Measurements from ENCODE around the gene TNFRSF8.

TNFRSF8 gene

DNA sequence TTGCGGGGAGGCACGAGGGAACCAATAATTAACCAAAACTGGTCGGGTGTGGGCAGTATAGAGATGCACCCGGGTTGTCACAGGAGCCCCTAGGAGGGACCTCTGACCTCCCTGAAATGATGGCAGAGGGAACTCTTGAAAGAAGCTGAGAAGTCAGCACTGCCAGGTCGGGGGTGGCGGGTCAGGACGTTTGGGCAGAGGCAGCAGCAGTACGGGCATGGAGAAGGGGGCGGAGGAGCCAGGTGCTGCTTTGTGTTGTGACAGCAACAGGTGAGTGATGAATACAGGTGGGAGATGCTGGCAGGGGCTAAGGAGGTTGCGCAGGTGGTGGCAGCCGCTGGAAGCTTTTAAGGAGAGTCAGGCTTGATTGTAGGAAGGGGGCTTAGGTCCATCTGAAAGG lies 115.4 kb downstream of the TNFRSF8 start:
- TF ChIP-seq, protein P1, sequence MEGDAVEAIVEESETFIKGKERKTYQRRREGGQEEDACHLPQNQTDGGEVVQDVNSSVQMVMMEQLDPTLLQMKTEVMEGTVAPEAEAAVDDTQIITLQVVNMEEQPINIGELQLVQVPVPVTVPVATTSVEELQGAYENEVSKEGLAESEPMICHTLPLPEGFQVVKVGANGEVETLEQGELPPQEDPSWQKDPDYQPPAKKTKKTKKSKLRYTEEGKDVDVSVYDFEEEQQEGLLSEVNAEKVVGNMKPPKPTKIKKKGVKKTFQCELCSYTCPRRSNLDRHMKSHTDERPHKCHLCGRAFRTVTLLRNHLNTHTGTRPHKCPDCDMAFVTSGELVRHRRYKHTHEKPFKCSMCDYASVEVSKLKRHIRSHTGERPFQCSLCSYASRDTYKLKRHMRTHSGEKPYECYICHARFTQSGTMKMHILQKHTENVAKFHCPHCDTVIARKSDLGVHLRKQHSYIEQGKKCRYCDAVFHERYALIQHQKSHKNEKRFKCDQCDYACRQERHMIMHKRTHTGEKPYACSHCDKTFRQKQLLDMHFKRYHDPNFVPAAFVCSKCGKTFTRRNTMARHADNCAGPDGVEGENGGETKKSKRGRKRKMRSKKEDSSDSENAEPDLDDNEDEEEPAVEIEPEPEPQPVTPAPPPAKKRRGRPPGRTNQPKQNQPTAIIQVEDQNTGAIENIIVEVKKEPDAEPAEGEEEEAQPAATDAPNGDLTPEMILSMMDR (IDR thresholded peaks at IDR 0.05; ENCODE audit: insufficient read depth, missing control alignments), result no peak
- FAIRE-seq (no peak), DNase-seq (ENCODE audit: insufficient read length, low spot score) (no peak)

DNA sequence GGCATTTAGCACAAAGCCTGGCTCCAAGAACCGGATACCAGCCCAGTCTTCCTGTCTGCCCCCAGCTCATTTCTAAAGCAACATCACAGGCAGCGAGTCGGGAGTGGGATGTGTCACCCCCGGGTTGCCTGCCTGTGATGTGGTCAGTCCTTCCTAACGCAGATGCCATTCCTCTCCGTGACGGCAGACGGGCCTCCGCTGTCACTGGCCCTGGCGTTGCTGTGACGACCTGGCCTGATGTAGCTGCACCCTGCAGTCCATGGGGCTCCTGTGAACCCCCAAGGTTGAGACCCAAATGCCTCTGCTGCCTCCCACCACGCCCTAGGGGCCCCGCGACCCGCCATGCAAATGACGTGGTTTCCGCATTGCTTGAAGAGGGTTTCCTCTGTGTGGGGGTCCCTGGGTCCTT lies 116.0 kb downstream of the TNFRSF8 start:
- no peak for DNase-seq (ENCODE audit: insufficient read length, low spot score)
- FAIRE-seq, result no peak
- TF ChIP-seq, protein P1 (IDR thresholded peaks at IDR 0.05; ENCODE audit: insufficient read depth, missing control alignments), result no peak

DNA sequence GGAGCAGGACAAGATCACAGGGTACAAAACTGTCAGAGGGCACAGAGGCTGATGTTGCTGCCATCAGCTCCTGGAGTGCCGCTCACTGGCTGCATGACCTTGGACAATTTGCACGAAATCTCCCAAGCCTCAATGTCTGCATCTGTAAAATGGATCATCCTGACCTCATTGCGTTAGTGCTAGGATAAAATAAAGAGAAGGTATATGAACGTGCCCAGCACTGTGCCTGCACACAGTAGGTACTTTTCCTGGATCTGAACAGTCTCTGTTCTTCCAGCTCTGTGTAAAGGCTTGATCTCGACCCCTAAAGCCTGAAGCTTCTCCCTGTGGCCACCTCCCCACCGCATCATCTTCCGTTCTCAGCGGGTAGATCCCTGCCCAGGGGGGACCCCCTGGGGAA lies 116.6 kb downstream of the TNFRSF8 start:
- TF ChIP-seq, protein P1 (IDR thresholded peaks at IDR 0.05; ENCODE audit: insufficient read depth, missing control alignments), result no peak
- no peak for DNase-seq (ENCODE audit: insufficient read length, low spot score)
- no peak for FAIRE-seq

DNA sequence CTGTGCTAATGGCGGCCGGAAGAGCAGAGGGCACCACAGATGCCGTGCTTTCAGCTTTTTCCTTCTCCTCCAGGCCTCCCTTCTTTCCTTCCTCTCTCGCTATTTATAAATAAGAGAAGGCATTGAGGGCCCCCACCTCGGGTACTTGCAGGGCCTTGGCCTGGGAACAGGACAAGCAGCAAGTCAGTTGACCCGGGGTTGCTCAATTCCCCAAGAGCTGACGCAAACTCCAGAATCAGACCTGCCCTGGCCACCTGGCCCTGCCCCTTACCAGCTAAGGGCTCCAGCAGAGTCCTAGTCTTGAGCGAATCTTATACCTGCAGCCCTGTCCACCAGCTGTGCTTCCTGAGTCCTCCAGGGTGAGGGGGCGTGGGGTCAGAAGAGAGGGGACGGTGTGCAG lies 117.2 kb downstream of the TNFRSF8 start:
- DNase-seq (ENCODE audit: insufficient read length, low spot score), result no peak
- TF ChIP-seq, protein P1 (IDR thresholded peaks at IDR 0.05; ENCODE audit: insufficient read depth, missing control alignments), result no peak
- FAIRE-seq, result no peak

DNA sequence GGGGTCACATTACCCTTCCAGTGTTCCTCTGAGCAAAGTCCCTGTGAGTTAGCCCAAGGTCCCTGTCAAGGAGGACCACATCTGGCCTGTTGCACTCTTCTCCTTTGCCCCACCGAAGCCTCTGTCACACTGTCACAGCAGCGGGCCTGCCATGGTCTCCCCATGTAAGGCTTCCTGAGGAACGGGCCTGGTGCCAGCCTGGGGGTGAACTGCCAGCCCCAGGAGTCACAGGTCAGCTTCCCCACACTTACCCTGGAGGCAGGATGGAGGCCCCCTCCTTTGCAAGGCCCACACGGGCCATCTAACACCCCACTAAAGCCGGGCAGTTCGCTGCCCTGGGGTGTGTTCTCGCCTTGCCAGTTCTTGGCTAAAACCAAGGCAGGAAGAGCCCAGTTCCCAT lies 117.8 kb downstream of the TNFRSF8 start:
- TF ChIP-seq, protein P1 (IDR thresholded peaks at IDR 0.05; ENCODE audit: insufficient read depth, missing control alignments), result no peak
- no peak for FAIRE-seq
- no peak for DNase-seq (ENCODE audit: insufficient read length, low spot score)

DNA sequence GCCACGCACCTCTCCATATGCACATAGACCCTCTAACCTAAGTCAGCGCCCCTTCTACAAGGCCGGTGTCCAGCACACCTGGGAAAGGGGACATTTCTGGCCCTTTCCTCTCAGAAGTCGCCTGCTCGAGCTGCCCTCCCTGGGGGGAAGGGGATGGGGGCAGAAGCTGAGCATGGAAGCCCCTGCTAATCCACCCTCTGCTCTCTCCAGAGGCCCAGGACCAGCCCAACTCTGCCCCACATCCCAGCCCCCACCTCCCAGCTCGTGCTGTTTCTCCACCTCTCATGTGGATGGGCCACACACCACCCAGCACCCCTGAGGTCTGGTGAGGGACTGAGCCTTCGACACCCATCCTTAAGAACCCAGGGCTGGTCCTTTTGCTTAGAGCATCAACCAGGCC lies 118.5 kb downstream of the TNFRSF8 start:
- FAIRE-seq (no peak), DNase-seq (ENCODE audit: insufficient read length, low spot score) (no peak)
- TF ChIP-seq, protein P1 (IDR thresholded peaks at IDR 0.05; ENCODE audit: insufficient read depth, missing control alignments), result no peak

DNA sequence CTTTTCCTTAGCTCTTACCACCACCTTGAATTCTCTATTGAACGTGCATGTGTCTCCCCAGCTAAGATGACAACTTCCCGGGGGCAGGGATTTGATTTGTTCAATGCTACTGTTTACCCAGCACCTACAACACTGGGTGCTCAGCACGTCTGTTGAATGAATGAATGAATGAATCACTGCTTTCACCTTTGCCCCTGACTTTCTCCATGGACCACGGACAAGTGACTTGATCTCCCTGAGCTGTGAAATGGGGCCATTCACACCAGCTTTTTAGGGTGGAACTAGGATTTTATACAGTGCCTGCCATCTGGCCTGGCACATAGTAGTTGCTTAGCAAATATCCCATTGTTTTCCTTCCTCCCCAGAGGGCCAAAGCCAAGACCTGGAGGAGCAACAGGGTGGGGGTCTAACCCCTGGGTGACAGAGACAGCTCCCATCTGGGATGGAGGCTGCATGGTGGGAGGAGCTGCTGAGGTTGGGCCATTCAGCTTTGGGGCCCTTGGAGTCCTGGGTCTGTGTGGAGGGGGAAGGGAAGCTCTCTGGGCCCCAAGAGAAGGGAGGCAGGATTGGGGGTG lies 119.4 kb downstream of the TNFRSF8 start:
- TF ChIP-seq, protein P1 (IDR thresholded peaks at IDR 0.05; ENCODE audit: insufficient read depth, missing control alignments), result no peak
- FAIRE-seq (no peak), DNase-seq (ENCODE audit: insufficient read length, low spot score) (no peak)

All from D721Med (cell line).